ENCODE measurements around the gene CALHM5. TPM values are rescaled to one million over a fixed set of nuclear protein-coding genes. Genes with fewer than 3 reads are reported as not detected.
"Not testable (repeated sequence)": the region's sequence is repeated elsewhere in the genome, so short reads cannot be mapped to it uniquely, and the experiment has no call there.

CALHM5 gene
- total and polyA plus RNA-seq, 7 experiments from 2014 or later = not detected

DNA sequence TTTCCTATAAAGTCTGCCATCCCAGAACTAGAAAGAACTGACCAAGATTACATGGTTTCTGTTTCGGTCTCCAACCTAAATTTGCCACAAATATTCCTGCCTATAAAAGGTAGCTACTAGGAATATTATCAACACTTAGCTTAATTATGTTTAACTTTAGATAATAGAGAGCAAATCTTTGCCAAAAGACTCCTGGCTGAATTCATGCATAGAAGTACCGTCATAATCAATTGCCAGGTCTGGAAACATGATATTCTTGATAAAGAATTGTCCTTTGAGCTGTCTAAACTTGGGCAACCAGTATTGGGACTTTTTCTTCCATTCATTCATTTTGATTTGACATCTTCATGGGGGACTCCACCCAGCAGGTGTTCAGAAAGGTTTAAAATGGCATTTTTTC lies 27.8 kb upstream of the CALHM5 start:
- no peaks in the 10 kb centered on the region for H3K36me3 ChIP-seq (ENCODE audit: control insufficient read depth in 2 of 3, insufficient read depth in 3 of 3, low read length in 3 of 3)
- no peak overlapping the region for H3K27ac ChIP-seq (ENCODE audit: low read depth, low read length)
- Mint-ChIP-seq H3K36me3 (peaks cover 0 to 4% (median 0%) of the 10 kb centered on the region in 5 donors), H3K27me3 (peaks cover 4 to 55% (median 31%) of the 10 kb centered on the region in 5 donors), H3K4me3 (no peak overlapping the region), H3K9me3 (peaks cover 0 to 2% (median 0%) of the 10 kb centered on the region in 11 donors), H3K4me1 (no peaks in the 10 kb centered on the region), H3K27ac (no peak overlapping the region)
- ATAC-seq (no peak), DNase-seq (no peak)
- POLR2A ChIA-PET = no interaction called here
- intact Hi-C loops (cut with micrococcal nuclease) = no loop called here
- H3K9me3 ChIP-seq (ENCODE audit: control insufficient read depth in 2 of 3, low read length in 3 of 3) = no peaks in the 10 kb centered on the region
- no peaks in the 10 kb centered on the region for H3K4me1 ChIP-seq (ENCODE audit: control insufficient read depth in 2 of 2, insufficient read depth in 2 of 2, low read length in 2 of 2)
- H3K27me3 ChIP-seq (ENCODE audit: control insufficient read depth in 2 of 2, insufficient read depth in 2 of 2, low read length in 2 of 2) = no peaks in the 10 kb centered on the region
- CTCF ChIA-PET = no interaction called here
- no peak overlapping the region for H3K4me3 ChIP-seq (ENCODE audit: low read length)

DNA sequence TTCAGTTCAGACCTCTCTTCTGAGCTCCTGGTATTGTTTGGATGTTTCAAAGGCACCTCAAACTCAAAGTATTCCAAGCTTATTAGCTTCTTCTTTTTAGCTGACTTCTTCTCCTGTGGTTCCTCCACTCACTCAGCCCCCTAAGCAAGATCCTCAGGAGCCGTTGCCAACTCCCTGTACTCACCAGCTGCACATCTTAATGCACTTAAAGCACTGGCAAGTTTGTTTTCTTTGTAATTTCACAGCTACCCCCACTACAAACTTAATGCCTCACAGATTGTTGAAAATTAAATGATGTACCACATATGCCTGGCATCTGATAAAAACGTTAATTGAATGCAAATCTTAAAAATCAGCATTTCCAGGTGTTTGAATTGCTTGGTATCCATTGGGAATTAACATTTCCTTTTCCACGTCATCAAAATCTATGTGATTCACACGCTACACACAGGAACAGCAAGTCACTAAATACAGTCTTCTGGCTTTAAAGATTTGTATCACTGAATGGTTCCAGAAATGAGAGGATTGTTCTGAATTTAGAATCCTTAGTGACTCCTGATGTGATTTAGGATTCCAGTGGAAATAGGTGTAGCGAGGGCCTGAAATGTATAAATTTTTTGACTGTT lies 25.8 kb upstream of the CALHM5 start:
- H3K4me3 Mint-ChIP-seq = no peak overlapping the region
- ChIA-PET POLR2A (no interaction called here), CTCF (no interaction called here)
- intact Hi-C loops (cut with micrococcal nuclease) = no loop called here
- ATAC-seq = no peak
- H3K27me3 Mint-ChIP-seq = peaks cover 8 to 67% (median 38%) of the 10 kb centered on the region in 5 donors
- Histone ChIP-seq H3K27ac (ENCODE audit: low read depth, low read length) (no peak overlapping the region), H3K4me1 (ENCODE audit: control insufficient read depth in 2 of 2, insufficient read depth in 2 of 2, low read length in 2 of 2) (no peaks in the 10 kb centered on the region), H3K4me3 (ENCODE audit: low read length) (no peak overlapping the region), H3K27me3 (ENCODE audit: control insufficient read depth in 2 of 2, insufficient read depth in 2 of 2, low read length in 2 of 2) (no peaks in the 10 kb centered on the region), H3K9me3 (ENCODE audit: control insufficient read depth in 2 of 3, low read length in 3 of 3) (no peaks in the 10 kb centered on the region), H3K36me3 (ENCODE audit: control insufficient read depth in 2 of 3, insufficient read depth in 3 of 3, low read length in 3 of 3) (no peaks in the 10 kb centered on the region)
- DNase-seq = no peak
- H3K4me1 Mint-ChIP-seq = no peaks in the 10 kb centered on the region
- peaks cover 0 to 6% (median 0%) of the 10 kb centered on the region in 11 donors for H3K9me3 Mint-ChIP-seq
- H3K36me3 Mint-ChIP-seq = peaks cover 0 to 8% (median 0%) of the 10 kb centered on the region in 5 donors
- no peak overlapping the region for H3K27ac Mint-ChIP-seq

GRCh38 chr6:116491610-116492330 lies 19.7 kb upstream of the CALHM5 start:
- DNase-seq = no peak
- ATAC-seq = no peak
- H3K27me3 Mint-ChIP-seq = peaks cover 8 to 56% (median 19%) of the 10 kb centered on the region in 5 donors
- no peak overlapping the region for H3K4me3 Mint-ChIP-seq
- no peak overlapping the region for H3K27ac Mint-ChIP-seq
- Histone ChIP-seq H3K27me3 (ENCODE audit: control insufficient read depth in 2 of 2, insufficient read depth in 2 of 2, low read length in 2 of 2) (no peaks in the 10 kb centered on the region), H3K4me1 (ENCODE audit: control insufficient read depth in 2 of 2, insufficient read depth in 2 of 2, low read length in 2 of 2) (no peaks in the 10 kb centered on the region), H3K4me3 (ENCODE audit: low read length) (no peak overlapping the region), H3K36me3 (ENCODE audit: control insufficient read depth in 2 of 3, insufficient read depth in 3 of 3, low read length in 3 of 3) (no peaks in the 10 kb centered on the region), H3K27ac (ENCODE audit: low read depth, low read length) (no peak overlapping the region), H3K9me3 (ENCODE audit: control insufficient read depth in 2 of 3, low read length in 3 of 3) (no peaks in the 10 kb centered on the region)
- H3K36me3 Mint-ChIP-seq = peaks cover 0 to 8% (median 0%) of the 10 kb centered on the region in 5 donors
- CTCF ChIA-PET = no interaction called here
- intact Hi-C loops (cut with micrococcal nuclease) = no loop called here
- peaks cover 0 to 7% (median 4%) of the 10 kb centered on the region in 11 donors for H3K9me3 Mint-ChIP-seq
- H3K4me1 Mint-ChIP-seq = no peaks in the 10 kb centered on the region
- POLR2A ChIA-PET = interaction anchor here (0.7 kb wide), 1 partner anchor 347 kb away, joined by 3 read pairs; no protein-coding TSS in a partner anchor

- no peak overlapping the region for H3K4me3 Mint-ChIP-seq
- ATAC-seq (peak; percentile 50), DNase-seq (no peak)
- H3K27me3 Mint-ChIP-seq = peaks cover 8 to 51% (median 19%) of the 10 kb centered on the region in 5 donors
- H3K27ac ChIP-seq (ENCODE audit: low read depth, low read length) = no peak overlapping the region
- H3K9me3 ChIP-seq (ENCODE audit: control insufficient read depth in 2 of 3, low read length in 3 of 3) = no peaks in the 10 kb centered on the region
- H3K9me3 Mint-ChIP-seq = peaks cover 0 to 7% (median 4%) of the 10 kb centered on the region in 11 donors
- ChIA-PET CTCF (interaction anchor here (0.7 kb wide), 1 partner anchor 1300 kb away, joined by 3 read pairs; no protein-coding TSS in a partner anchor), POLR2A (interaction anchor here (0.7 kb wide), 1 partner anchor 348 kb away, joined by 3 read pairs; no protein-coding TSS in a partner anchor)
- H3K36me3 ChIP-seq (ENCODE audit: control insufficient read depth in 2 of 3, insufficient read depth in 3 of 3, low read length in 3 of 3) = no peaks in the 10 kb centered on the region
- intact Hi-C loops (cut with micrococcal nuclease) = no loop called here
- peaks cover 0 to 8% (median 0%) of the 10 kb centered on the region in 5 donors for H3K36me3 Mint-ChIP-seq
- no peaks in the 10 kb centered on the region for H3K4me1 Mint-ChIP-seq
- no peaks in the 10 kb centered on the region for H3K4me1 ChIP-seq (ENCODE audit: control insufficient read depth in 2 of 2, insufficient read depth in 2 of 2, low read length in 2 of 2)
- H3K4me3 ChIP-seq (ENCODE audit: low read length) = no peak overlapping the region
- H3K27ac Mint-ChIP-seq = no peak overlapping the region
- no peaks in the 10 kb centered on the region for H3K27me3 ChIP-seq (ENCODE audit: control insufficient read depth in 2 of 2, insufficient read depth in 2 of 2, low read length in 2 of 2)
Measured at GRCh38 chr6:116492331-116493067, 18.9 kb upstream of the CALHM5 start.

DNA sequence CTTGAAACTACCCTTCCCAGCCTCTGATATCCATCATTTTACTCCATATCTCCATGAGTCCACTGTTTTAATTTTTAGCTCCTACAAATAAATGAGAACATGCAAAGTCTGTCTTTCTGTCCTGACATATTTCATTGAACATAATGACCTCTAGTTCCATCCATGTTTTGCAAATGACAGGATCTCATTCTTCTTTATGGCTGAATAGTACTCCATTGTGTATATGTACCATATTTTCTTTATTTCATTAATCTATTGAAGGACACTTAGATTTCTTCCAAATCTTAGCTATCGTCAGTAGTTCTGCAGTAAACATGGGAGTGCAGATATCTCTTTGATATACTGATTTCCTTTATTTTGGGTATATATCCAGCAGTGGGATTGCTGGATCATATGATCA lies 16.3 kb upstream of the CALHM5 start:
- POLR2A ChIA-PET; DNase-seq; H3K4me1 ChIP-seq (ENCODE audit: control insufficient read depth in 2 of 2, insufficient read depth in 2 of 2, low read length in 2 of 2); CTCF ChIA-PET; H3K4me3 Mint-ChIP-seq; H3K36me3 ChIP-seq (ENCODE audit: control insufficient read depth in 2 of 3, insufficient read depth in 3 of 3, low read length in 3 of 3); intact Hi-C loops (cut with micrococcal nuclease); H3K4me1 Mint-ChIP-seq; H3K9me3 ChIP-seq (ENCODE audit: control insufficient read depth in 2 of 3, low read length in 3 of 3); H3K36me3 Mint-ChIP-seq; H3K4me3 ChIP-seq (ENCODE audit: low read length); H3K27me3 ChIP-seq (ENCODE audit: control insufficient read depth in 2 of 2, insufficient read depth in 2 of 2, low read length in 2 of 2); ATAC-seq; H3K27ac ChIP-seq (ENCODE audit: low read depth, low read length); H3K27ac Mint-ChIP-seq; H3K9me3 Mint-ChIP-seq: not testable (repeated sequence)
- peaks cover 5 to 43% (median 12%) of the 10 kb centered on the region in 5 donors for H3K27me3 Mint-ChIP-seq

GRCh38 chr6:116497113-116497676 lies 14.2 kb upstream of the CALHM5 start:
- H3K9me3 Mint-ChIP-seq = peaks cover 0 to 9% (median 3%) of the 10 kb centered on the region in 11 donors
- ATAC-seq (no peak), DNase-seq (no peak)
- H3K27ac Mint-ChIP-seq = no peak overlapping the region
- Histone ChIP-seq H3K36me3 (ENCODE audit: control insufficient read depth in 2 of 3, insufficient read depth in 3 of 3, low read length in 3 of 3) (no peaks in the 10 kb centered on the region), H3K4me3 (ENCODE audit: low read length) (no peak overlapping the region), H3K27ac (ENCODE audit: low read depth, low read length) (no peak overlapping the region), H3K9me3 (ENCODE audit: control insufficient read depth in 2 of 3, low read length in 3 of 3) (no peaks in the 10 kb centered on the region), H3K27me3 (ENCODE audit: control insufficient read depth in 2 of 2, insufficient read depth in 2 of 2, low read length in 2 of 2) (no peaks in the 10 kb centered on the region), H3K4me1 (ENCODE audit: control insufficient read depth in 2 of 2, insufficient read depth in 2 of 2, low read length in 2 of 2) (no peaks in the 10 kb centered on the region)
- CTCF ChIA-PET = interaction anchor here (1.0 kb wide), 1 partner anchor 38 kb away, joined by 3 read pairs; no protein-coding TSS in a partner anchor
- POLR2A ChIA-PET = interaction anchor here (0.6 kb wide), 1 partner anchor 120 kb away, joined by 3 read pairs; no protein-coding TSS in a partner anchor
- intact Hi-C loops (cut with micrococcal nuclease) = no loop called here
- peaks cover 0 to 6% (median 0%) of the 10 kb centered on the region in 5 donors for H3K36me3 Mint-ChIP-seq
- H3K4me3 Mint-ChIP-seq = no peak overlapping the region
- H3K27me3 Mint-ChIP-seq = peaks cover 4 to 31% (median 17%) of the 10 kb centered on the region in 5 donors
- peaks cover 0 to 6% (median 3%) of the 10 kb centered on the region in 7 donors for H3K4me1 Mint-ChIP-seq
